GM12874 (cell line): Measurements from ENCODE around the gene AKAP7.

Experiments
- CTCF ChIP-seq: IDR thresholded peaks from 2 replicates; pipeline ENCODE4 v1.5.1; 2011; ENCODE audit warnings: low read depth, mild to moderate bottlenecking, control low read depth, low read length, moderate library complexity; ENCODE audit not compliant: insufficient read depth

The AKAP7 gene

GRCh38 chr6:131231103-131231502 is 95.8 kb downstream of the AKAP7 start:
- no peak for TF ChIP-seq CTCF

- TF ChIP-seq CTCF: no peak
These were observed 96.6 kb downstream of the AKAP7 start for GRCh38 chr6:131231891-131232290.

- TF ChIP-seq CTCF: no peak
These were observed 109.7 kb downstream of the AKAP7 start for GRCh38 chr6:131244942-131245341.

GRCh38 chr6:131250122-131250521 is 114.9 kb downstream of the AKAP7 start:
- no peak for TF ChIP-seq CTCF

- TF ChIP-seq CTCF: no peak
These were observed 115.7 kb downstream of the AKAP7 start for GRCh38 chr6:131250936-131251335.

GRCh38 chr6:131251590-131252199 is 116.4 kb downstream of the AKAP7 start:
- TF ChIP-seq CTCF: no peak

GRCh38 chr6:131255434-131255833 is 120.2 kb downstream of the AKAP7 start:
- no peak for TF ChIP-seq CTCF

- TF ChIP-seq CTCF: no peak
These were observed 120.6 kb downstream of the AKAP7 start for GRCh38 chr6:131255911-131256310.
